Suprapubic skin (tissue), 4 donors: ENCODE data around the gene SUPT7L.

Experiments
- EP300 ChIP-seq: sonication (generic); formaldehyde crosslinking; IDR thresholded peaks from one replicate; pipeline ENCODE4 v1.6.1; 2017; ENCODE audit warnings: antibody characterized with exemption
- POLR2A ChIP-seq, 2 donors: fragments of 450-650 bp; IDR thresholded peaks; one replicate each; pipeline ENCODE4 v1.6.1; 2017; ENCODE audit warnings: antibody characterized with exemption in 2 of 2, mild to moderate bottlenecking in 2 of 2, moderate library complexity in 2 of 2
- POLR2AphosphoS5 ChIP-seq, 3 donors: sonication (generic); formaldehyde crosslinking; IDR thresholded peaks; one replicate each; pipeline ENCODE4 v1.6.1; 2017; ENCODE audit warnings: antibody characterized with exemption in 3 of 3
- TF ChIP-seq, protein P1 (sequence below), 2 donors: fragments of 200-600 bp in 1 of 2; fragments of 450-650 bp in 1 of 2; sonication (generic) in 1 of 2; IDR thresholded peaks; one replicate each; pipeline ENCODE4 v1.5.1; 2016 to 2019; ENCODE audit warnings: antibody characterized with exemption in 2 of 2, mild to moderate bottlenecking in 1 of 2, moderate library complexity in 1 of 2

DNA sequence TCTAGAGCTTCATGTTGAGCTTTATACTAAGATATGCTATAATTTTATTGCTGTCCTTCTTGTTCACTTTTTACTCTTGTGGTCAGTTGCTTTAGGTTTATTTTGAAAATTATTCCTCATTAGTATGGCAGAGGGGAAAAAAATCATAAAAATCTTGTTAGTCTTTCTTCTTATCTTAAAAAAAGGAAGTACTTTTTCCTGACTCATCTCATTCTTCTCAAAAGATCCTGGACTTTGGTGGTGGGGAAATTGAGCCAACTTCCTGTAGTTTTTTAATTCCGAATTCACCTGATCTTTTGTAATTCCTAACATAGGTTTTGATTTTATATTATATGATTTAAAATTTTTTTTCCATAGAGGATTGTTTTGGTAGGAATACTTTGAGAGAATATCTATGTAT, 4.0 kb upstream of the SUPT7L start:
- TF ChIP-seq, protein P1, sequence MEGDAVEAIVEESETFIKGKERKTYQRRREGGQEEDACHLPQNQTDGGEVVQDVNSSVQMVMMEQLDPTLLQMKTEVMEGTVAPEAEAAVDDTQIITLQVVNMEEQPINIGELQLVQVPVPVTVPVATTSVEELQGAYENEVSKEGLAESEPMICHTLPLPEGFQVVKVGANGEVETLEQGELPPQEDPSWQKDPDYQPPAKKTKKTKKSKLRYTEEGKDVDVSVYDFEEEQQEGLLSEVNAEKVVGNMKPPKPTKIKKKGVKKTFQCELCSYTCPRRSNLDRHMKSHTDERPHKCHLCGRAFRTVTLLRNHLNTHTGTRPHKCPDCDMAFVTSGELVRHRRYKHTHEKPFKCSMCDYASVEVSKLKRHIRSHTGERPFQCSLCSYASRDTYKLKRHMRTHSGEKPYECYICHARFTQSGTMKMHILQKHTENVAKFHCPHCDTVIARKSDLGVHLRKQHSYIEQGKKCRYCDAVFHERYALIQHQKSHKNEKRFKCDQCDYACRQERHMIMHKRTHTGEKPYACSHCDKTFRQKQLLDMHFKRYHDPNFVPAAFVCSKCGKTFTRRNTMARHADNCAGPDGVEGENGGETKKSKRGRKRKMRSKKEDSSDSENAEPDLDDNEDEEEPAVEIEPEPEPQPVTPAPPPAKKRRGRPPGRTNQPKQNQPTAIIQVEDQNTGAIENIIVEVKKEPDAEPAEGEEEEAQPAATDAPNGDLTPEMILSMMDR (IDR thresholded peaks at IDR 0.05): no peak
- TF ChIP-seq EP300 (no peak), POLR2A (IDR thresholded peaks at IDR 0.05) (no peak), POLR2AphosphoS5 (IDR thresholded peaks at IDR 0.05) (no peak)
